ENCODE data around the gene UBL3.

The UBL3 gene

DNA sequence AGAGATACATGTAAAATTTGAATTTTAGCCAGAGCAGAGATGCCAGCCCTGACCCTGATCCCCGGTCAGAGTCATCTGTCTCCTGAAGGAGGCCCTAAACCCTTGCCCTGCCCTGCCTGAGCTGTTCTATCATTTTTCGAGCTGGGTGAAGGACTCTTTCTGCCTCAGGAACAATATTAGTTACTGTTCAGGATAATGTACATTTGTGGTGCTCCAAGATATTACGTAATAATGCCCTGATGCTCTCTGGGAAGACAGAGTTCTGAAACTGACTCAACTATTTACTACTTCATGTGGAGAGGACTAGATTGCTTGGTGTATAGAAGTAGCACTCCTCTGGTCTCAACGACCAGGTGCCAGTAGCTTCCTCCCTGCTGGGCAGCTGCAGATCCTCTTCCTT lies 37.9 kb upstream of the UBL3 start:
- H3K27ac ChIP-seq = no peak overlapping the region
- no peak overlapping the region for H3K4me3 ChIP-seq (ENCODE audit: low read depth, low read length)
- H3K36me3 ChIP-seq (ENCODE audit: control insufficient read depth, insufficient read depth, low read length) = no peaks in the 10 kb centered on the region
- no peak for TF ChIP-seq CTCF (IDR thresholded peaks at IDR 0.05)
- H3K9me3 ChIP-seq (ENCODE audit: control insufficient read depth, low read length) = no peaks in the 10 kb centered on the region
- no peaks in the 10 kb centered on the region for H3K27me3 ChIP-seq (ENCODE audit: control insufficient read depth, insufficient read depth, low read length)
- no peak overlapping the region for H3K4me2 ChIP-seq (ENCODE audit: low read length)
- no peak overlapping the region for H3K9ac ChIP-seq
- no peak overlapping the region for H2AFZ ChIP-seq
- H3K4me1 ChIP-seq = no peaks in the 10 kb centered on the region
- no peaks in the 10 kb centered on the region for H3K79me2 ChIP-seq

DNA sequence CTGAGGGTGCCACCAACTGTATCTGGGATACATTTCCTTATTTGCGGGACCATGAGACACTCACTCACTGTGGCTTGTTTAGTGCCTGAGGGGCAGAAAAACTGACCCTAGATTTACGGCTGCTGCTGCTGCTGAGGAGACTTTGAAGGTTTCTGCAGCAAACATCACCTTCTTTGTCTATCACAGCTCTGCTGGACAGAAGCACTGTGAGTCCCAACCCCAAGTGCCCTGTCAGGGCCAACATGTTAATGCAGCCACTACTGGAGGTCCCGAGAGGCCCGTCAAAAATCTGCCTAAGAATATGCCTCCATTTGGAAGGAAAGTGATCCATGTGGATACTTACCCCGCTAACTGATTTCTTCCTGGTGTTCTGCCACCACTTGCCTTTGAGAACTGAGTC lies 37.3 kb upstream of the UBL3 start:
- no peak for TF ChIP-seq CTCF (IDR thresholded peaks at IDR 0.05)
- H3K9me3 ChIP-seq (ENCODE audit: control insufficient read depth, low read length) = no peaks in the 10 kb centered on the region
- H3K4me2 ChIP-seq (ENCODE audit: low read length) = no peak overlapping the region
- H3K9ac ChIP-seq = no peak overlapping the region
- no peaks in the 10 kb centered on the region for H3K79me2 ChIP-seq
- H3K27ac ChIP-seq = no peak overlapping the region
- no peak overlapping the region for H2AFZ ChIP-seq
- no peaks in the 10 kb centered on the region for H3K27me3 ChIP-seq (ENCODE audit: control insufficient read depth, insufficient read depth, low read length)
- H3K4me3 ChIP-seq (ENCODE audit: low read depth, low read length) = no peak overlapping the region
- no peaks in the 10 kb centered on the region for H3K4me1 ChIP-seq
- H3K36me3 ChIP-seq (ENCODE audit: control insufficient read depth, insufficient read depth, low read length) = no peaks in the 10 kb centered on the region

DNA sequence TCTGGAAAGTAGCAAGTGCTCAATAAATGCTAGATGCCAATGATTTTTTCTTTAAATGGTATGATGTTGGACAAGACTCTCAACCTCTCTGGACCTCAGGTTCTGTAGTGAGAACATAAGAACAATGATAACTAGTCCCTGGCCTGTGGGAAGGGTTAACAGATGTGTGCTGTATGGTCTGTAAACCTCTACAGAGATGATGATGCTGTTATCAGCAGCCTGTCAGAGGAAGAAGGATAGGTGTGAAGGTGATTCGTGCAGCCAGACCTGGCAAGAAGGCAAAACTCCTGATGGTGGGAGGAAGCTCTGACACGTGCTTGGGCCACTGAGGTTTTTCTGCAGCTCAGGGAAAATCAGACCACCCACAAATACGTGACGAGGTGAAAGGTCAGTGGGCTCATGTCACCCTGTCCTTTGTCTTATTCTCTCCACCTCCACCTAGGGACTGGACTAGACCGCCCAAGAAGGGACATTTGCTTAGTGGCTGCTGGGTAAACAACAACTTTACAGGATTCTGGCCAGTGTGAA lies 36.7 kb upstream of the UBL3 start:
- Histone ChIP-seq H3K4me3 (ENCODE audit: low read depth, low read length) (no peak overlapping the region), H3K4me1 (no peaks in the 10 kb centered on the region), H3K79me2 (no peaks in the 10 kb centered on the region), H2AFZ (no peak overlapping the region), H3K27me3 (ENCODE audit: control insufficient read depth, insufficient read depth, low read length) (no peaks in the 10 kb centered on the region), H3K9me3 (ENCODE audit: control insufficient read depth, low read length) (no peaks in the 10 kb centered on the region), H3K36me3 (ENCODE audit: control insufficient read depth, insufficient read depth, low read length) (no peaks in the 10 kb centered on the region), H3K27ac (no peak overlapping the region), H3K4me2 (ENCODE audit: low read length) (no peak overlapping the region), H3K9ac (no peak overlapping the region)
- no peak for TF ChIP-seq CTCF (IDR thresholded peaks at IDR 0.05)

DNA sequence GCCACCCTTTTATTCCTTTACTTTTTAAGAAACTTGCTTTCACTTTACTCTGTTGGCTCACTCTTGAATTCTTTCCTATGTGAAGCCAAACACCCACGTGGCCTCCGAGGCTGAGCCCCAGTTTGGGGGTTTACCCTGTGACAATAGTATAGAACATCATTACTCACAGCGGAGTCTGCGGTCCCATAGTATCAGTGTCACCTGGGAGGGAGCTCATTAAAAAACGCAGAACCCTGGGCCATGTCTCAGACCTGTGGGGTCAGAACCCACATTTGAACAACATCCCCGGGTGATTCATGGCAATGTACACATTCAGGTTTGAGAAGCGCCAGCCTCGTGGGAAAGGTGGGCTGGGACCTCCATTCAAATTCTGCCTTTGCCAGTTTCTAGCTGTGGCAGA lies 36.0 kb upstream of the UBL3 start:
- H3K9me3 ChIP-seq (ENCODE audit: control insufficient read depth, low read length) = no peaks in the 10 kb centered on the region
- H3K36me3 ChIP-seq (ENCODE audit: control insufficient read depth, insufficient read depth, low read length) = no peaks in the 10 kb centered on the region
- H3K79me2 ChIP-seq = no peaks in the 10 kb centered on the region
- TF ChIP-seq CTCF (IDR thresholded peaks at IDR 0.05) = no peak
- H3K27ac ChIP-seq = no peak overlapping the region
- H2AFZ ChIP-seq = no peak overlapping the region
- no peak overlapping the region for H3K4me3 ChIP-seq (ENCODE audit: low read depth, low read length)
- H3K4me2 ChIP-seq (ENCODE audit: low read length) = no peak overlapping the region
- H3K4me1 ChIP-seq = no peaks in the 10 kb centered on the region
- H3K27me3 ChIP-seq (ENCODE audit: control insufficient read depth, insufficient read depth, low read length) = no peaks in the 10 kb centered on the region
- no peak overlapping the region for H3K9ac ChIP-seq

DNA sequence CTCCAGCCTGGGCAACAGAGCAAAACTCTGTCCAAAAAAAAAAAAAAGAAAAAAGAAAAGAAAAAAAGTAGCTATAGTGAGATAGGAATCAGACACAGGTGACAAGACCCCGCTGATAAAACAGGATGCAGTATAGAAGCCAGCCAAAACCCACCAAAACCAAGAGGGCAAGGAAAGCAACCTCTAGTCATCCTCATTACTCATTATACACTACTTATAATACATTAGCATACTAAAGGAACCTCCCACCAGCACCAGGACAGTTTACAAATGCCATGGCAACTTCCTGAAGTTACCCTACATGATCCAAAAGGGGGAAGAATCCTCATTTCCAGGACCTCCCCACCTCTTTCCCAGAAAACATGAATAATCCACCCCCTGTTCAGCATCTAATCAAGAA lies 35.6 kb upstream of the UBL3 start:
- no peaks in the 10 kb centered on the region for H3K36me3 ChIP-seq (ENCODE audit: control insufficient read depth, insufficient read depth, low read length)
- H3K27me3 ChIP-seq (ENCODE audit: control insufficient read depth, insufficient read depth, low read length) = no peaks in the 10 kb centered on the region
- no peak overlapping the region for H3K4me3 ChIP-seq (ENCODE audit: low read depth, low read length)
- no peaks in the 10 kb centered on the region for H3K79me2 ChIP-seq
- no peak for TF ChIP-seq CTCF (IDR thresholded peaks at IDR 0.05)
- no peak overlapping the region for H2AFZ ChIP-seq
- no peak overlapping the region for H3K9ac ChIP-seq
- no peaks in the 10 kb centered on the region for H3K9me3 ChIP-seq (ENCODE audit: control insufficient read depth, low read length)
- H3K4me1 ChIP-seq = no peaks in the 10 kb centered on the region
- no peak overlapping the region for H3K27ac ChIP-seq
- H3K4me2 ChIP-seq (ENCODE audit: low read length) = no peak overlapping the region
